Muscle of back (tissue), 13 donors: ENCODE results near the gene GNAI1. TPM values are rescaled to one million over a fixed set of nuclear protein-coding genes. Genes with fewer than 3 reads are reported as not detected.

ENCODE experiments used
- DNase-seq, 3 donors: peaks; one replicate each; pipeline versions ENCODE4 v3.0.0 to v3.0.0-alpha.2; 2013
- long read RNA-seq, 9 donors: transcript quantifications; one replicate each; lab custom pipeline, GENCODE V29; 2026
- polyA plus RNA-seq, 10 donors: library from polyadenylated mRNA; unstranded; fragments of 120-200 nt; gene quantifications; one replicate each; pipeline ENCODE4 v1.2.1, GENCODE V29; 2013; ENCODE audit not compliant: insufficient read length in 10 of 10

Gene GNAI1
- 10 to 100 TPM; 29.9 to 61.1 (median 41.2) TPM for polyA plus RNA-seq
- long read RNA-seq, donor 1, full-length matches to known transcripts, result 13 of 13 reads
- long read RNA-seq, donor 1, partial matches to known transcripts, result 0 of 13 reads
- long read RNA-seq, donor 1, other reads (novel, unspliced or antisense), result 0 of 13 reads
- long read RNA-seq, donor 2, full-length matches to known transcripts, result 12 of 12 reads
- long read RNA-seq, donor 2, partial matches to known transcripts, result 0 of 12 reads
- long read RNA-seq, donor 2, other reads (novel, unspliced or antisense), result 0 of 12 reads
- long read RNA-seq, donor 3, result 0 reads
- long read RNA-seq, donor 4, full-length matches to known transcripts, result 4 of 4 reads
- long read RNA-seq, donor 4, partial matches to known transcripts, result 0 of 4 reads
- long read RNA-seq, donor 4, other reads (novel, unspliced or antisense), result 0 of 4 reads
- long read RNA-seq, donor 5, full-length matches to known transcripts, result 13 of 13 reads
- long read RNA-seq, donor 5, partial matches to known transcripts, result 0 of 13 reads
- long read RNA-seq, donor 5, other reads (novel, unspliced or antisense), result 0 of 13 reads
- long read RNA-seq, donor 6, full-length matches to known transcripts, result 13 of 18 reads
- long read RNA-seq, donor 6, partial matches to known transcripts, result 5 of 18 reads
- long read RNA-seq, donor 6, other reads (novel, unspliced or antisense), result 0 of 18 reads
- long read RNA-seq, donor 7, full-length matches to known transcripts, result 14 of 14 reads
- long read RNA-seq, donor 7, partial matches to known transcripts, result 0 of 14 reads
- long read RNA-seq, donor 7, other reads (novel, unspliced or antisense), result 0 of 14 reads
- long read RNA-seq, donor 8, full-length matches to known transcripts, result 11 of 11 reads
- long read RNA-seq, donor 8, partial matches to known transcripts, result 0 of 11 reads
- long read RNA-seq, donor 8, other reads (novel, unspliced or antisense), result 0 of 11 reads
- long read RNA-seq, donor 9, full-length matches to known transcripts, result 4 of 4 reads
- long read RNA-seq, donor 9, partial matches to known transcripts, result 0 of 4 reads
- long read RNA-seq, donor 9, other reads (novel, unspliced or antisense), result 0 of 4 reads

GRCh38 chr7:80134536-80135308 lies at the start of gene GNAI1:
TSS of gene GNAI1 (plus strand) at chr7:80134831. CDS start at chr7:80135161, 330 bp downstream.
- DNase-seq, result peak; percentile 62 to 91 (median 83)

- DNase-seq, result peak; percentile 30 to 75 (median 66)
These were observed 47.4 kb upstream of the GNAI1 start for GRCh38 chr7:80087051-80087770.

GRCh38 chr7:80087771-80088170 lies 46.9 kb upstream of the GNAI1 start:
- DNase-seq, result peak in 2 of 3 donors; percentile 25 to 49

GRCh38 chr7:80088705-80089104 lies 45.9 kb upstream of the GNAI1 start:
- no peak for DNase-seq

- DNase-seq, result no peak
These were observed 45.3 kb upstream of the GNAI1 start for GRCh38 chr7:80089366-80089765.

GRCh38 chr7:80093349-80093748 lies 41.3 kb upstream of the GNAI1 start:
- no peak for DNase-seq

- DNase-seq, result peak; percentile 30 to 61 (median 43)
These were observed 39.1 kb upstream of the GNAI1 start for GRCh38 chr7:80095545-80095944.

GRCh38 chr7:80097756-80098155 lies 36.9 kb upstream of the GNAI1 start:
- no peak for DNase-seq

GRCh38 chr7:80098795-80099194 lies 35.8 kb upstream of the GNAI1 start:
- DNase-seq, result no peak

GRCh38 chr7:80100254-80100653 lies 34.4 kb upstream of the GNAI1 start:
- no peak for DNase-seq

- no peak for DNase-seq
These were observed 28.8 kb upstream of the GNAI1 start for GRCh38 chr7:80105701-80106408.

GRCh38 chr7:80106498-80107113 lies 28.0 kb upstream of the GNAI1 start:
- no peak for DNase-seq

- no peak for DNase-seq
These were observed 27.4 kb upstream of the GNAI1 start for GRCh38 chr7:80107278-80107677.

GRCh38 chr7:80110376-80110775 lies 24.3 kb upstream of the GNAI1 start:
- DNase-seq, result no peak

- DNase-seq, result no peak
These were observed 20.5 kb upstream of the GNAI1 start for GRCh38 chr7:80114159-80114558.

GRCh38 chr7:80124526-80125264 lies 9.9 kb upstream of the GNAI1 start:
- DNase-seq, result no peak

- peak in 1 of 3 donors; percentile 16 for DNase-seq
These were observed 7.0 kb upstream of the GNAI1 start for GRCh38 chr7:80127412-80128160.

- no peak for DNase-seq
These were observed 5.7 kb upstream of the GNAI1 start for GRCh38 chr7:80128918-80129317.
